Sigmoid colon (tissue), 4 donors: ENCODE results near the gene ASB7.

Source experiments
- CTCF ChIP-seq, 4 experiments: fragments of 450-650 bp in 3 of 4; fragments of 200-600 bp in 1 of 4; IDR thresholded peaks; one replicate each; pipeline ENCODE4 v1.5.1; 2016 to 2019; ENCODE audit warnings: antibody characterized with exemption in 4 of 4, mild to moderate bottlenecking in 3 of 4, moderate library complexity in 2 of 4
- EP300 ChIP-seq, 4 donors: sonication (generic); formaldehyde crosslinking; IDR thresholded peaks; one replicate each; pipeline ENCODE4 v1.6.1; 2017; ENCODE audit warnings: antibody characterized with exemption in 4 of 4

- no peak for TF ChIP-seq CTCF (IDR thresholded peaks at IDR 0.05)
- TF ChIP-seq EP300 (IDR thresholded peaks at IDR 0.05), result no peak
These were observed 48.9 kb downstream of the ASB7 start for GRCh38 chr15:100651253-100651652.
